DMS 273 (cell line): ENCODE measurements around the gene IPO11.

ENCODE experiments used
- DNase-seq: peaks from one replicate; lab custom pipeline; 2025; ENCODE audit not compliant: unreplicated experiment; lab: John Stamatoyannopoulos, UW

The IPO11 gene

DNA sequence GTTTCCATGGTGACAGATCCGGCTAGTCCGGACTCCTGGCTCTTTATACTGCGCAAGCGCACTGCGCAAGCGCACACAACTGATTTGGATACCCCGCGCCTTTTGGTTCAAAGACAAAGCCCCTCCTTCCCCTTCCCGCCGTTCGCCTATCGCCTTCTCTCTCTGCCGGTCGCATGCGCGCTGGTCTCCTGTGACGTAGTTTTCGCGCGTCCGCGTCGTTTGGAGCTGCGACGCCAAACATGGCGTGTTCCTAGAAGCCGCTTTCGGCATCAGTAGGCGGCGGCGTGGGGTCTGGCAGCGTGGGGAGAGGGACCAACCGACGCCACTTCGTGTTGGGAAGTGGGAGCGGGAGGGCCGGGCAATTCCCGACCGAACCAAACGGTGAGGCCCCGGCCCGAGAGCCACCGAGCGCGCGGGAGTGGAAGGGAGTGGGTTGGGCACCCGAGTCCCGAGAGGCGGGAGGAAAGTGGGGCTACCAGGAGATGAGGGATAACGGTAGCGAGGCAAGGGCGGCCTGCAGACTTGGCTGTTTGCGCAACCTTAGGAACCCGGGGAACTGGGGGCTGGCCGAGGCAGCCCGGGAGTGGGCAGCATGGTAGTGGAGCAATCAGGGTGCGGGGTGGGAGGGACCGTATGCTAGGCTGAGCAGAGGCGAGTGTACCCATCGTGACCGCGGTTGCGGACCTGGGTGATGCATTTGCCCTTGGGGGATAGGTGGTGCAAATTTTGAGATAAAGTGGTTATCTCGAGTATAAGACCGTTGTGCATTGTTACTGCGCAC lies at the start of gene IPO11:
TSS of gene IPO11 (plus strand) at position 215 of the 781 bp plus-strand sequence. CDS start 24,517 bp downstream, outside the sequence.
- peak; percentile 100 for DNase-seq

- no peak for DNase-seq
Observed at GRCh38 chr5:62369039-62369438, 43.5 kb upstream of the IPO11 start.

DNA sequence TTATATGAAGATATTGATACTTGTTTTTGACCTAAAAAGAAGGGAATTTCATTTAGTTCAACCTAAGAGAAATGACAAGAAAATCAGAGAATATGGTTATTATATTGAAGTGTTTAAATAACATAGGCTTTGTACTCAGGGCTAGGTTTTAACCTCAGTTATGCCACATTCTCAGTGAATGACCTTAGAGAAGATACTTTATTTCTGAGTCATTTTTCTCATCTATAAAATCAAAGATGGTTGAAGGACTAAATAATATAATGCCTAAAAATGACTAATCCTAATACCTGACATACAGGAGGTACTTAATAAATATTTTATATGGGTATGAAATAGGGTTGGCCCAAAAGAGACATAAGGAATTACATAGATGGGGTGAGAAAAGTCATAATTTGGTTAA lies 41.2 kb upstream of the IPO11 start:
- no peak for DNase-seq

- DNase-seq: no peak
Observed at GRCh38 chr5:62372600-62372999, 40.0 kb upstream of the IPO11 start.

GRCh38 chr5:62373382-62373781 lies 39.2 kb upstream of the IPO11 start:
- DNase-seq: no peak

DNA sequence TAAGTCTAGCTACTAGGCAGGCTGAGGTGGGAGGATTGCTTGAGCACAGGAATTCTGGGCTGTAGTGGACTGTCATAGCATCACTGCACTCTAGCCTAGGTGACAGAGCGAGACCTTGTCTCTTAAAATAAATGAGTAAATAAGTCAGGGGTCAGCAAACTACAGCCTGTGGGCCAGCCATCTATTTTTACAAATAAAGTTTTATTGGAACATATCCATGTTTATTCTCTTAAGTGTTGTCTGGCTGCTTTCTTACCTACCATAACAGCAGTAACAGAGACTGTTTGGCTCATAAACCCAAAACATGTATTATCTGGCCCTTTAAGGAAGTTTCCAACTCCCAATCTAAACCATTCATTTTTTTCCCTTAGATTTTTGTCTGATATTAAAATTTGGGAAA lies 38.5 kb upstream of the IPO11 start:
- DNase-seq: no peak

DNA sequence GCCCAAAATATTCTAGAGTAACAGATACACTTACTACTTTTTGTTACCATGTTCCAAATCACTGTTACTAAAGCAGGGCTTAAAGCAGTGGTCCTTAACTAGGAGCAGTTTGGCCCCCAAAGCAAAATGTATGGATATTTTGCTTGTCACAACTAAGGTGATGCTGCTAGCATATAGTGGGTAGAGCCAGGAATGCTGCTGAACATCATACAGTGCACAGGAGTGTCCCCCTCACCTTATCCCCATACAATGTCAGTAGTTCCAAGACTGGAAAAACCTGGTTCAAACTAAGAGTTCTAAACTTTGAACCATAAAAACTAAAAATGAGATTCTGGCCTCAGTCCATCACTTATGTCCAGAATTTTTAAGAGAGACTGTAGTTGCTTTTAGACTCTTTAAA lies 36.9 kb upstream of the IPO11 start:
- DNase-seq: no peak

DNA sequence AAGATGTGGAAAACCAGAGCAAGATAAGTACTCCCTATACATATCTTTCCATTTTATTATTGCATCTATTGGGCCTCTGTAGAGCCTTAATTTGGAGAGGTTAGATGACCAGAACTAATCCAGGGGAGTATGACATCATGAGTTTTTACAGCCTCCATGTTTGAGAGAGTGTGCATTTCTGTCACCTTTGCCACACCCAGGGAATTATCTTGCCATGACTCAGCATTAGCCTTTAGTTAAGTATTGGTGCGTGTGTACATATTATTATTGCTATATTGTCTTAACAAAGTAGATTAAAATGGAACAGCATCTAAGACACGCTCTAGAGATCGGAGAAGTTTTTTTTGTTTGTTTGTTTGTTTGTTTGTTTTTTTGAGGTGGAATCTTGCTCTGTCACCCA lies 36.5 kb upstream of the IPO11 start:
- no peak for DNase-seq

DNA sequence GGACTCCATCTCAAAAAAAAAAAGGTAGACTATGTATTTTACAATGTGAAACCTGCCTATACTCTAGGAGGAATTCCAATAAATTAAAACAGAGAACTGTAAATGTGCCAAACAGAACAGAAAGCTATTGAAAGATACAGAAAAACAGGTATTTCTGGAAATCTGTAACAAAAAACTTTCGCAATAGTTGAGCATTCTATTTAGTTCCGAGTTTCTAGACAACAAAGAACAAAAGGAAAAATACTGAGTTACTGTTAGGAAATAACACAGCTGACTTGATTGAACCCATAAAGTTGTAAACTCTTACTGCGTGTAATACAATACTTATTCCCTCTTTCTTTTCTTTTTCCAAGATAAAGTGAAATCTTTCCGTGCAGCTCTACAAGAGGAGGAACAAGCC lies 27.4 kb upstream of the IPO11 start:
- no peak for DNase-seq

GRCh38 chr5:62385816-62386400 lies 26.7 kb upstream of the IPO11 start:
- DNase-seq: no peak

- DNase-seq: no peak
Observed at GRCh38 chr5:62386824-62387223, 25.7 kb upstream of the IPO11 start.

DNA sequence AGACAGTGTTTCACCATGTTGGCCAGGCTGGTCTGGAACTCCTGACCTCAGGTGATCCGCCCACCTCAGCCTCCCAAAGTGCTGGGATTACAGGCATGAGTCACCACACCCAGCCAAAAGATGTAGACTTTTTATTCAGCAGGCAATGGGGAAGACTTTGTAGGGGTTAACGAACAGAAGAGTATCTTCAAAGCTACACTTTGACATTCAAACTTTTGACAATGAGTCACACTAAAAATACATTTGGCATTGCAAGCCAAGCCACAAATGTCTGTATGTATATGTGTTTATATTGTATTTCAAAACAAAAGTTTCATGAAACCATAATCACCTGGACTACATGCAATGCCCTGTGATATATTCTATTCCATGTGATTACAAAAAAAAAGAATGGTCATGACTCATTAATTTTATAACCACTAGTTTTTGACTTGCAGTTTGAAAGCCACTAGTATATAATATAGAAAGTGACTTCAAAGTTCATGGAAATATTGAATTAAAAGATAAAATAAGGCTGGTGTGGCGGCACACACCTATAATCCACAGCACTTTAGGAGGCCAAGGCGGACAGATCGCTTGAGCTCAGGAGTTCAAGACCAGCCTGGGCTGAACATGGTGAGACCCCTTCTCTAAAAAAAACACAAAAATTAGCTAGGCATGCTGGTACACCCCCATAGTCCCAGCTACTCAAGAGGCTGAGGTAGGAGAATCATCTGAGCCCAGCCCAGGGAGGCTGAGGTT lies 17.2 kb upstream of the IPO11 start:
- no peak for DNase-seq

- DNase-seq: peak; percentile 99
Observed at GRCh38 chr5:62403411-62404250, 8.9 kb upstream of the IPO11 start, which contains the start of gene DIMT1. Gene DIMT1, minus strand, starts transcription at chr5:62403905. Its CDS starts 133 bp downstream, at chr5:62403772.

- DNase-seq: no peak
Observed at GRCh38 chr5:62413711-62414110, 1.1 kb downstream of the IPO11 start.

DNA sequence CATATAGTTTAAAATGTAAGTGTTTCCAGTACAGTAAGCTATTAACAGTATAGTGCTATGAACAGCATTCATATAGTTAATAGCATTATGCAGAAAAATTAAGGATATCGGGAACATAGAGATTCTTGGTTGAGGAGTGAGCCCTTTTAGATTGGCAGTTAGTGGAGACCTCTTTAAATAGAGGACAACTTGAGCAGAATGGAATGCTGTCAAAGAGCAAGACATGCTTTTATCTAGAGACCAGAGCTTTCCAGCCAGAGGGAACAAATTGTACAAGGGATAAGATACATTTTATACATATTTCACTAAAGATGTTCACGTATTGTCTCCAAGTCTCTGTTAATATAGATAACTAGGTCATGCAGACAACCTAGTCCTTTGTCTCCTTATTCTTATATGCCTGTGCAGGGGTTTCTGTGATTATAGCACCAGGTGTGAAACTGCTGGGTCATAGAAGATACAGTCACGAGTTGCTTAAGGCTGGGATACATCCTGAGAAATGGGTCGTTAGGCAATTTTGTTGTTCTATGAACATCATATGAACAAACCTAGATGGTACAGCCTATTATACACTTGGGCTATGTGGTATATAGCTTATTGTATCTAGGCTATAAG lies 6.0 kb downstream of the IPO11 start:
- no peak for DNase-seq

- no peak for DNase-seq
Observed at GRCh38 chr5:62419609-62420008, 7.0 kb downstream of the IPO11 start.

GRCh38 chr5:62421414-62421813 lies 8.9 kb downstream of the IPO11 start:
- no peak for DNase-seq

DNA sequence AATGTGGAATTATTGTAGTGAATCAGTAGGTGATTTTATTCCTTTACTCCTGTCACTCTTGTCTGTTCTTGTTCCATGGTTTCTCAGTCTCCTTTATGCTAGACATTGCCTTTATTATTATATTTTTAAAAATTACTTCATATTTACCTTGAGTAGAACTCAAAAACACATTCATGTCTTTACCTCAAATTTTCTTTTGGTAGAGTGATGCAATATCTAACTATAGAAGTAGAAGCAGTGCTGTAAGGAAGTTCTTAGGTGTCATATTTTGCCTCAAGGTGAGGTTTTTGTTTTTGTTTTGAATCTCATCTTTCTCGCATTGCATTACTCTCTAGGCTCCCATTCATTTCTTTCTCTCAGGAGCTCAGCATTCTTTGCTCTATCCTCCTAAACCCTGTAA lies 12.2 kb downstream of the IPO11 start:
- no peak for DNase-seq

GRCh38 chr5:62431735-62432620 lies 19.4 kb downstream of the IPO11 start:
- peak; percentile 57 for DNase-seq

DNA sequence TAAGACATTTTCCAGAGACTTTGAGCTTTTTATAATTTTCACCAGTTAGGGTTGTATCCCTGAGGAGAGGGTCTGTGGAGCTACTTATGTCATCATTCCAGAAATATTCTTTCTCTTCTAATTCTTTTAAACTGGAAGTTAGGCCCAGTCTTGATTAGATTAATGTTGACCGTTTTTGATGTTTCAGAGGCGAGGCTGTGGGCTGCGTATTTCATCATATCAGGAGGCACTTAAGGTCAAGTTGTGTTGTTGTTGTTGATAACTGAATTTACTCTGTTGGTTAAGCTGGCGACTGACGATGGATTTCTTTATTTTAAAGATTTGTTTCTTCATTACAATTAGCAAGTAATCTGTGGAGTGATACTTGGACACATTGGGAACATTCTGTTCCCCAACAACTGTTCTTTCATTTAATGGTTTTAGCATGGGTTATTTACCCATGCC lies 20.1 kb downstream of the IPO11 start:
- no peak for DNase-seq
